HG03097 (cell line): ENCODE data around the gene TRMU.
"Not testable (repeated sequence)": the region's sequence is repeated elsewhere in the genome, so short reads cannot be mapped to it uniquely, and the experiment has no call there.

Source experiments
- ATAC-seq: cut with Tn5 transposase; IDR thresholded peaks from one replicate; pipeline ENCODE4 v1.9.1; 2021; ENCODE audit not compliant: unreplicated experiment, low FRiP score

The TRMU gene

DNA sequence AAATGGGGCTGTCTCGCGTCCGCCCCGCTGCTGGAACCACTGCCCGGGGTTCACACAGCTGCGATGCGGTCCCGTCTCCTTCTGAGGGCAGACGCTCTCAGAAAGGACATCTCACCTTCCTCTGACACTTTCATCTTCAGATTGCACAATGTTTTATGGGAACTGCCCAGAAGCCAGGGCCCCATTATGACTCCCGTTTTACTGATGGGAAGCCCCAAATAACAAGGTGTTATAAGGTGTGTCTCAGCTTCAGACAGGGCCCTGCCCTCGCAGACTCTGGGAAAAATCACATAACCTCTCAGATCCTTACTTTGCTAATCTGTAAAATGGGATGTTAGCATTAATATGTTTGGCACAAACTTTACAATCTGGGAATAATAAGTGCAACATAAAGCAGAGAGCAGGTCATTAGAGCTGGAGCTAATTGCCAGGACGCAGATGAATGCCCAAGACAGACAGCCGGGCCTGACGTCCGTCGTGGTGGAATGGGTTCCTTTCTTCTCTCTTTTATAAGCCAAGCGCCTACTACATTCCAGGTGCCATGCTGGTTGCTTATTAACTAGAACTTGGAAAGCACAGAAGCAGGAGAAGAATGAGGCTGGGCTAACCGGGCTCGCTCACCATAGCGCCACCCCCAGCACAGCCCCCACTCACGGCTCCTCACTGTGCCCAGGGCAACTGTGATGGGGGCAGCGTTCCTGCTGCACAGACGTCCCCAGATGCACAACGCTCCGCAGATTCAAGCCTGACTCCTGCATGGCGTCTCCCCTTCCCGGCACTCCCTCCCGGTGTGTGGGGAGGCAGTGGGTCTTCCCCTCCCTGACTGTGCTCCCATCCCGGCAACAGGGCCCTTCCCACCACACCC, 43.8 kb downstream of the TRMU start:
- no peak for ATAC-seq

DNA sequence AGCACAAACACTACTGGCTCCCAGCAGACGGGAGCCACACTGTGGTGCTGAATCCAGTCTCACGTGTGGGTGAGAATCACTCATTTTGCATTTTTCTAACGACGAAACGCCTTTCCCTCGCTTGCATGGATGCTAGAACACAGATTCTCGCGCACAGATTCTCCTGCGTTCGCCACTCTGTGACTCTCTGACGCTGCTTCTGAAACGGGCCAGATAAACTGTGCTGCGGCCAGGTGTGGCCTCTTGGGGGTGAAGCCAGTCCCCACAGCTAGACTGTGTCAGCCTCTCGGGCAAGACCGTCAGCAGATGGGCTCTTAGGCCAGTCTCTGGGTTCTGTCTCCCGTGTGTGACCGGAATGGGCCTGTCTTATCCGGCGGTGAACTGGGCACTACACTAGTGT, 44.6 kb downstream of the TRMU start:
- no peak for ATAC-seq

DNA sequence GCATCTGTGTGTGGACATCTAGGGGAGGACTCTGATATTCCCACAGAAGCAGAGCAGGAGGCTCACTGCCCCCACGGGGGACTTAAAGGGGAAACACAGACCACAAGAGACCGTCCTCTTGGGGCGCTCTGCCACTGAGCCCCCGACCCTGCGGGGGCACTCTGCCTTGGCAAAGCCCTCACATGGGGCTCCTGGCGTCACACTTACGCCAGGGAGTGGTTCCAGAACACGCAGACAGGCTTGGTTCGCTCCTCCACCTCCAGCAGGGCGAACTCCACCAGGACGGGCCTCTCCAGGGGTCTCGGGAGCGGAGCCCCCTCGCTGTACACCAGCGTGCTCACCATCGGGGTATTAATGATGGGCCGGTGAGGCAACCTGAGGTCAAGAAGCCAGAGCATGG, 45.1 kb downstream of the TRMU start:
- no peak for ATAC-seq

DNA sequence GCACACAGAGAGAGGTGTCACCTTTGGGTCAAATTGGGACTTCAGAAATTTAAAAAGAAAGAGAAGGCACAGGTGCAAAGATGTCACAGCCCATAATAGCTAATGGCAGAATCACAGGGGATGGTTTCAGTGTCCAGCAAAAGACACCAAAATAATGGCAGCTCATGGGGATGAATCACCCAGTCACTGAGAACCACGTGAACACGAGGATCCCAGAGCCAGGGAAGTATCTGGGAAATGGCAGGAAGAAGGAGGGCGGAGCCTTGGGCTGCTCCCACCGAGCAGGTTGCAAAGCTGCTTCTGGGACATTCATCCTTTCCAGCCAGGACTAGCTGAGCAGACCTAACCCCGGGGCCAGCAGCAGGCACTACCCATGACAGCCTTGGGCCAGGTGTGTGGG, 45.6 kb downstream of the TRMU start:
- no peak for ATAC-seq

DNA sequence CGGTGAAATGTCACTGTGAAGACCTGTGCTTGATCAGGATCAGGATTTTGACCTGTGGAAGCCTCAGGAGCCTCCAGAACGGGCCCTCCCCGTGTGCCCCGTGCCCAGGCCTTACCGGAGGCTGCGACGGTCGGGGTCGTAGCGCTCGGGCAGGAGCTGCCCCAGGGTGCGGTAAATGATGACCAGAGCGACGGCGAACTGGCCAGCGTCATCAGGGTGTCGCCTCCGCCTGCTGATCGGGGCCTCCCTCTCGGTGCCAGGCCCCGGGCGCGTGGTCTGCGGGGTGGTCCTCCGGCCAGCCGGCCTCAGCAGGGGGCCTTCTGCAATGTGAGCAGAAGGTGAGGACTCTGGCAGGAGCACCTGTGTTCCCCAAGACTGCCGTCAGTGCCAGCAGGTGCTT, 46.2 kb downstream of the TRMU start:
- no peak for ATAC-seq

DNA sequence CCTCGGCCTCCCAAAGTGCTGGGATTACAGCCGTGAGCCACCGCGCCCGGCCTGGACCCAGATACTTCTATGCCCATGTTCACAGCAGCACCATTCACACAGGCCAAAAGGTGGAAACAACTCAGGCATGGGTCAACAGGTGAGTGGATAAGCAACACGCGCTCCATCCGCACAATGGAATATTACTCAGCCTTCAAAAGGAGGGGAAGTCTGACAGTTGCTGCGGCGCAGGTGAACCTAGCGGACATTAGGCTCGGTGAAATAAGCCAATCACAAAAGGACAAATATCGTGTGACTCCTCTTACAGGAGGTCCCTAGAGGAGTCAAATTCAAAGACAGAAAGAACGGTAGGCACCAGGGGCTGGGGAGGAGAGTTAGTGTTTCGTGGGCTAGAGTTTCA, 47.0 kb downstream of the TRMU start:
- ATAC-seq = no peak

DNA sequence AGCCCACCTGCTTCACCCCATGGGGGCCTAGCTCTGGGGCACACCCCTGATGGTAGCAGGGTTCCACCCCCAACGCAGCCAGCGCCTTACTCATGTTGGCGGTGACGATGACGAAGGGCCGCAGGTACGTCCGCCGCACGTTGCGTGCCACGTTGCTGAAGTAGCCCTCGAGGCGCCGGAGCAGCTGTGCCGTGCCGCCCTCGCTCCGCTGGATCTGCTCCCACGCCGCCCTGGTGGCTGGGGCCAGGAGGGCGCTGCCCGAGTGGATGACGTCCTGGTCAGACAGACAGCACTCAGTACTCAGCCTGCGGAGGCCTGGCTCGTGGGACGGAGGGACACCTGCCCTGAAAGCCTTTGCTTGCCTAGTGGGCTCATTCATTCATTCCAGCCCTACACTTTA, 50.8 kb downstream of the TRMU start:
- no peak for ATAC-seq

DNA sequence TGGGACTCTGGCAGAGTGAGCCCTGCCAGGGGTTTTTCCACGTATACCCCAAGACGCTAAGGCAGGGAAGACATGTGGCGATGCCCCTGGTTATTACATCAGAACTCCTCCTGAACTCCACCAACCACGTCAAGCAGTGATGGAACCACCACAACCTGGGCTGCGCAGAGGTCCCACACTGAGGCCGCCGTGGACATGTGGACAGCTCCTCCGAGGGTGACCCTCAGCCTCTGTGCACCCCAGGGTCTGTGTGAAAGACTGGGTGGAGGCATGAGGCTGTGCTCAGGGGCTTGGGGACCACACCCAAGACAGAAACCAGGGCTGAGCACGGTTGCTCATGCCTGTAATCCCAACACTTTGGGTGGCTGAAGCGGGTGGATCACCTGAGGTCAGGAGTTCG, 52.2 kb downstream of the TRMU start:
- ATAC-seq = no peak

DNA sequence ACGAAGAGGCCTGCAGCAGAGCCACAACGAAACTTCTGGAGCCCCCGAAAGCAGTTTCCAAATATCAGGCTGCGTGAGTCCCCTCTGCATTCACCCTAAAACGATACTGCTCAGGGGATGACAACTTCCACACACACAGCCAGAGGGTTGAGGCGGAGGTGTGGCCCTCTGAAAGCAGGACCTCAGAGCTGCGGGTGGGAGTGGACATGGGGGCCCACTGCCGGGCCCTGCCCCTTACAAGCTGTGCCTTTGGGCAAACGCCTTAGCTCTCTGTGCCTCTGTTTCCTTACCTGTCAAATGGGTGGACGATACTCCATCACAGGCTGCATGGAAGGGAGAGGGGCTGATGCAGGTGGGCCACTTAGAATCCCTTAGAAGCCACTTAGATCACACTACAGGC, 53.1 kb downstream of the TRMU start:
- no peak for ATAC-seq

DNA sequence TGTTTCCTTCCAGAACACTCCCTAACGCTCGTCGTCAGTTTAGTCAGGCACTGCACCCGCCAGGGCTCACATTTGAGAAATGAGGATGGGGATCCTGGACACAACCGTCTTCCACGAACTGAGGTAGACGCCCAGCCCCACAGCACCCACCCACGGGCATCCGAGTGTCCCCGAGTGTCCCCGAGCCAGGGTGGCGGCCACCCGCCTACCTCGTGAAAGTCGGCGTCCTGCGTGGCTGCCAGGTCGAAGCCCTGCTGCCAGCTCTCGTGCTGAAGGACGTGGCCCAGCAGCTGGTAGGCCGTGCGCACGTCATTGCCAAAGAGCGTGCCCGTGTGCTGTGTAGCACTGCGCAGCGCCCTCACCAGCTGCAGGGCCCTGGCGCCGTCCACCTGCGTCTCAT, 53.6 kb downstream of the TRMU start:
- no peak for ATAC-seq

DNA sequence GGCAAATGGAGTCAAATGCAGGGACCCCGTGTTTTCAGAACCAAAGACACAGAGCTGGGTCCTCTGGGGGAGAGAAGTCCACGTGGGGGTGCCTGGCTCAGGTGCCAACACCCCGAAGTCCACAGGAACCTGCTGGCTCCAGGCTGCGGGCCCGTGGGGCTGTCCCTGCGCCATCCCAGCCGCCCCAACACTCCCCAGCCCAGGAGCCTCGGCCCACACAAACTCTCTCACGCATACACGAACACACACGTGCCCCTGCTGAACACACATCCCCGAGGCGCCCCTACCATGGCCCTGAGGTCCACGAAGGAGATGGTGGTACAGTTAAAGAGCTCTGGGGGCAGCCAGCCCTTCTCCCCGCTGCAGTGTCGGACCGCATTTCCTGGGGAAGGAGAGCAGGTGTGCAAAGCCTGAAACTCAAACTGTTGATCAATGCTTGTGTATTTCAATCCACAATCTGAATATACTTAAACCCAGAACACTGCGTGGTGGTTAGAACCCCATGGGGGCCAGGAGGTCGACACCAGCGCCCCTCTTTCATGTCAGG, 54.7 kb downstream of the TRMU start:
- no peak for ATAC-seq

DNA sequence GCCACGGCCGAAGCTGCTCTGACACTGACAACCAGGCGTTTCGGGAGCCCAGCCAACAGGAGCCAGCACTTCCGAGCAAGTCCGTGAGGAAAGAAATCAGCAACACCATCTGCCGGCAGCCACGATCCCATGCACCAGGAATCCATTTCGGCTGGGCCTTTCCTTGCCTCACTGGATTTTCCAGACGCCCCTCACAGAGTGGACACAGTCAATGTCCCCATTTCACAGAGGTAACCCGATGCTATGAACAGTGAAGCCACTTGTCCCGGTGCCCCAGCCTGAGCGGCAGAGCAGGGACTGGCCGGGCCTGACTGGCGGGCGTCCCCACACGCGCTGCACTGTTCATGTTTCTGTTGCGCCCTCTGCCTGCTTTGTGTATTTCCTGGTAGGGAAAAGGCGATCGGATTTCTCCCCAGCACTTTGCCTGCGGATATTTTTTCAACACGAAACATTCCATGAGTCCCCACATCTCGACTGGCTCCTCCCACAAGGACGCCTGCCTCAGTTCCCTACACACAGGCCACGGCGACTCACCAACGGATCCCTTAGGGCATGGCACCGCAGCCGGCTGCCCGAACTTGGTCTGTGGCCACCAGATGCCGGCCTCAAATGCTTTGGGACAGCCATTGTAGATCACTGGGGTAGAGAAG, 55.3 kb downstream of the TRMU start:
- no peak for ATAC-seq

DNA sequence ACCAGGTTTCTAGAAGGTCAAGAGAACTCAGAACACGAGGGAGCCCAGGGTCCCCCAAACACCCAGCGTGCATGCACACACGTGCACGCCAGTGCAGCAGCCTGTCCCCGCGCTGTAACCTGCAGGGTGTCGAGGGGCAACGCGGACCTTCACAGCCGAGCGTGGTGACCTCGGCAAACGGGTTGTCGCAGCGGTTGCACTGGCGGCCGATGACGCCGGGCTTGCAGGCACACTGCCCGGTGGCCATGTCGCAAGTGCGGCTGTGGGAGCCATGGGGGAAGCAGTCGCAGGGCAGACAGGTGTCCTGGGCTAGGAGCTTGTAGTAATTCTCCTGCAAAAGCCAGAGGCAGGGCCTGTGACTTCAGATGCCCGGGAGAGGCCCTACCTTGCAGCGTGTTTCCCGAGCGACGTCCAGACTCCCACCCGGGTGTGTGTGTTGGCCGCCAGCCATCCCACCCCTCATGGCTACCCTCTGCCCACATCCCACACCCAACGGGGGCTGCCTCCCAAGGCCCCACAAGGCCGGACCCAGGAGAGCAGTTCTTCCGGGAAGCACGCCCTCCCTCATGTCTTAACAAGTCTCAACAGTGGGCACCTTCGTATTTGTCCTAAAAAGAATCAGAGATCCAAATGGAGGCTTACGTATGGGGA, 56.1 kb downstream of the TRMU start:
- ATAC-seq = no peak

DNA sequence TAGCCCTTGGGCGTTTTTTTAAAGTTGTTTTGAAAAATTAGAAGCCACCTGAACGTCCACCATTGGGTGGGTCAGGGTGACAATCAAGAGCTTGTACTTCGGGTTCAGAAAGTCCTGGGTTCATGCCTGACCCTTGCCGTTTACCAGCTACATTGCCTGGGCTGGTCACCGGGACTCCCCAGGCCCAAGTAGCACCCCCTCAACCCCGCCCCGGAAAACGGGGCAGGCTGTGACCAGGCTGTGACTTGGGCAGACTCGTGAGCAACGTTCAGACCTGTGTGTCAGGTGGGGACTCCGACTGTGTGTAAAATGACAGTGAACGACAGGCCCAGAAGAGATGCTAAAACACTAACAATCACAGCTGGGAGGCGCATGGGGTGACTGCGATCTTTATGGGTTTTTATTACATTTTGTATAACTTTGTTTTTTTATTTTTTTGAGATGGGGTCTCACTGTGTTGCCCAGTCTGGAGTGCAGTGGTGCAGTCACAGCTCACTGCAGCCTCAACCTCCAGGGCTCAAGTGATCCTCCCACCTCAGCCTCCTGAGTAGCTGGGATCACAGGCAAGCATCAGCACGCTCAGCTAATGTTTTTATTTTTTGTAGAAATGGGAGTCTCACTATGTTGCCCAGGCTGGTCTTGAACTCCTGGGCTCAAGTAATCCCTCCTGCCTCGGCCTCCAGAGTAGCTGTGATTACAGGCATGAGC, 56.8 kb downstream of the TRMU start:
- ATAC-seq = no peak

DNA sequence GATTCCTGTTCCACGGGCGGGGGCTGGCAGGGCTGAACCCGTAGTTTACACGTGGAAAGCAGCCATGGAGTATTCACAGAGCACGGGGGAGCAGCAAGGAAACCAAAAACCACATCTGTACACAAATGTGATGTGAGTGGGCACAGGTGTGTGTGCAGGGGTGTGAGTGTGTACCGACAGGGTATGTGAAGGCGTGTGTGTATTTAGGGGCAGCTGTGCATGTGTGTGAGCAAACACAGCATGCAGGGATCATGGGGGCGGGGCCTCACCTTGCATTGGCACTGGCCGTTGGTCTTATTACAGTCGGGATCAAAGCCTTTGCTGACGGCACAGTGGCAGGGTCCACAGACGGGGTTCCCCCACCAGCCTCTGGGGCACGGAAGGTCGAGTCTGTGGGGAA, 58.4 kb downstream of the TRMU start:
- no peak for ATAC-seq

DNA sequence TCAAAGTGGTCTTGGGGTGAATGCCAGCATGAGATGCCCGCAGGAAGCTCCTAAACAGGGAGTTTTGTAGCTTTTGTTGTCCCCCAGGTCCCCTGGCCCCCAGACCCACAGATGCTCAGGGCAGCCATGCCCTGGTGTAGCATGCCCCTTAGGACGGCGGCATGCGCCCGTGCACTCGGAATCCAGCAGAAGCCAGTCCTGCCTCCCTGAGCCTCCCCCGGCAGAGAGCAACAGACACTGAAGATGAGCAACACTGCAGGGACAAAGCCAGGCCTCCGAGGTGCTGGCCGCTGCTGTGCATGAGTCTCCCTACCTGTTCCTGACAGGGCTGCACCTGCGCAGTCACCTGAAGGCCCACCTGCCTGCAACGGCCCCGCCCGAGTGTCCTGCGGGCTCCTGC, 59.1 kb downstream of the TRMU start:
- ATAC-seq = no peak

DNA sequence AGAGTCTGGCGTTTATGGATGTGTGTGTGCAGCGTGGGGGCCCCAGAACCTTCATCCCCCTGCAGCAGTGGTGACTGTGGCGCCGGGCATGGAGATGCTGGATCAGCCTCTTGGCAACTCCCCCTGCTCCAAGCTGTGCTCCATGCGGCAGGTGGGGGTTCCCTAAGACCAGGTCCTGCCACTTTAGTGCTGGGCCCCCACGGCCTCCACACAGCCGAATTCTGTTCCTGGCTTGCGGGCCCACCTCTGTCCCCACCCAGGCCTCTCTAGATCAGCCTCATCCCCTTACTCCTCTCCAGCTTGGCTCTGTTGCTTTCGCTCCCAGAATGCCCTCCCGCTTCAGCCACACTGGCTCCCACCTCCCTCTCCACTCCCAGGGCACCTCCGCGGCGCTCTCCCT, 59.6 kb downstream of the TRMU start:
- no peak for ATAC-seq

DNA sequence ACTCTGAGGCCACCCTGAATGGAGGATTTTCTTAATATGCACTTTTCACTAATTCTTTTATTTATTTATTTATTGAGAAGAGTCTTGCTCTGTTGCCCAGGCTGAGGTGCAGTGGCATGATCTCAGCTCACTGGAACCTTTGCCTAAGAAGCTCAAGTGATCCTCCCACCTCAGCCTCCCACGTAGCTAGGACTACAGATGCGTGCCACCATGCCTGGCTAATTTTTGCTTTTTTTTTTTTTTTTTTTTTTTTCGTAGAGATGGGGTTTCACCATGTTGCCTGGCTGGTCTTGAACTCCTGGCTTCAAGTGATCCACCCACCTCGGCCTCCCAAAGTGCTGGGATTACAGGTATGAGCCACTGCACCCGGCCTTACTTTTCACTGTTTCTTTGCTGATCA, 61.5 kb downstream of the TRMU start:
- not testable (repeated sequence) for ATAC-seq

DNA sequence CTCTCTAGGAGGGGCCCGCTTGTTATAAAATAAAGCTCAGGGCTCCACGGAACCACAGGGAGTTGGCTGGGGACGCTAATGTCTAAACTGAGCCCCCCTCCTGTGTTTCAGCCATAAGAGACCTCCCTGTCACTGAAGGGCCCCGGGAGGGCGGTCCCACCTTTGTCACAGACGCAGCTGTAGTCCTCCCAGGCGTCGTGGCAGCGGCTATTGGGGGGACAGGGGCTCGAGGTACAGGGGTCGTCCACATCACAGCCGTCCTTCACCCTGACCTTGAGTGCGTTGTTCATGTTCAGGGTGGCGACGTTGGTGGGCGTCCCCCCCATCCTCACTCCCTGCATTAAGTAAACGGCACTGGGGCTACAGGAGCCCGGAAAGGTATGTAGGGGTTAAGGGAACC, 62.0 kb downstream of the TRMU start:
- no peak for ATAC-seq

DNA sequence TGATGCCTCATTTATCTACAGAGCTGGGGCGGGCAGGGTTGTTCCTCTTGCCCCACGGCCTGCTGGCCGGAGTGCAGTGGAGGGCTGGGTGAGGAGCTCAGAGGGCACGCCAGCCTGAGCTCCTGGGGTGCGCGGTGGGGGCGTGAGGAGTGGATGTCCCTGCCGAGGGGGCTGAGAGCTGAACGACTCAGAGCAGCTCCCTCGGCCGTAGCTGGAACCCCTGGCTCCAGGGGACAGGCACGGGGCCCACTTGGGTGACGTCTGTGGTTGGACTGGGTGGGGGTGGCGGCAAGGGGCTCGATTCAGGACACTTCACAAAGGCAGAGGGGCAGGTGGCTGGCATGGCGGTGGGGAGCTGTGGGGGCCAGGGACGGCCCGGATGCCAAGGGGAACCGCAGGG, 62.4 kb downstream of the TRMU start:
- no peak for ATAC-seq
